MM.1S (cell line): ENCODE results near the gene IFT122.

ENCODE experiments used
- DNase-seq: peaks from one replicate; pipeline ENCODE4 v3.0.0-alpha.2; 2015
- H2AFZ ChIP-seq: fragments of 300-600 bp; sonication (generic); 2 replicates; pipeline ENCODE4 v1.6.0; 2016; ENCODE audit warnings: antibody characterized with exemption, low read length
- H3F3A ChIP-seq: fragments of 300-600 bp; sonication (generic); 2 replicates; pipeline ENCODE4 v1.6.1; 2016; ENCODE audit warnings: mild to moderate bottlenecking, antibody characterized with exemption, low read length, moderate library complexity, mixed read lengths; ENCODE audit not compliant: insufficient read depth
- H3K27ac ChIP-seq: fragments of 300-600 bp; sonication (generic); 2 replicates; pipeline ENCODE4 v1.5.1; 2016; ENCODE audit warnings: mild to moderate bottlenecking, low read length
- H3K27me3 ChIP-seq: fragments of 300-600 bp; sonication (generic); replicated peaks from 2 replicates; pipeline ENCODE4 v1.6.0; 2016; ENCODE audit warnings: low read length; ENCODE audit not compliant: insufficient read depth
- H3K36me3 ChIP-seq: fragments of 300-600 bp; sonication (generic); replicated peaks from 2 replicates; pipeline ENCODE4 v1.6.1; 2016; ENCODE audit warnings: mild to moderate bottlenecking, low read length, mixed read lengths; ENCODE audit not compliant: insufficient read depth
- H3K4me1 ChIP-seq: fragments of 300-600 bp; sonication (generic); 2 replicates; pipeline ENCODE4 v1.6.1; 2016; ENCODE audit warnings: low read length, mixed read lengths
- H3K4me2 ChIP-seq: fragments of 300-600 bp; sonication (generic); 2 replicates; pipeline ENCODE4 v1.6.0; 2016; ENCODE audit warnings: low read depth, low read length
- H3K4me3 ChIP-seq: fragments of 300-600 bp; sonication (generic); 2 replicates; pipeline ENCODE4 v1.5.1; 2016; ENCODE audit warnings: low read length, mixed read lengths
- H3K79me2 ChIP-seq: fragments of 300-600 bp; sonication (generic); 2 replicates; pipeline ENCODE4 v1.6.1; 2016; ENCODE audit warnings: mixed run types, low read length, mixed read lengths
- H3K9ac ChIP-seq: fragments of 300-600 bp; sonication (generic); 2 replicates; pipeline ENCODE4 v1.6.1; 2016; ENCODE audit warnings: low read length, mixed read lengths
- H3K9me2 ChIP-seq: fragments of 300-600 bp; sonication (generic); replicated peaks from 2 replicates; pipeline ENCODE4 v1.6.1; 2016; ENCODE audit warnings: mild to moderate bottlenecking, low read length, mixed read lengths; ENCODE audit not compliant: insufficient read depth
- H3K9me3 ChIP-seq: fragments of 300-600 bp; sonication (generic); replicated peaks from 2 replicates; pipeline ENCODE4 v1.6.1; 2016; ENCODE audit warnings: mild to moderate bottlenecking, low read length, mixed read lengths; ENCODE audit not compliant: insufficient read depth
- H4K20me1 ChIP-seq: fragments of 300-600 bp; sonication (generic); 2 replicates; pipeline ENCODE4 v1.6.1; 2016; ENCODE audit warnings: mild to moderate bottlenecking, low read length, moderate library complexity, mixed read lengths; ENCODE audit not compliant: insufficient read depth
- CTCF ChIP-seq: fragments of 300-600 bp; sonication (generic); IDR thresholded peaks from 2 replicates; pipeline ENCODE4 v1.5.1; 2016; ENCODE audit warnings: antibody characterized with exemption, low read length, mixed read lengths
- EZH2 ChIP-seq: fragments of 300-600 bp; sonication (generic); optimal IDR thresholded peaks from 2 replicates; pipeline ENCODE3; 2017; ENCODE audit warnings: low read depth, mild to moderate bottlenecking, antibody characterized with exemption, low read length, mixed read lengths
- EZH2phosphoT487 ChIP-seq: fragments of 300-600 bp; sonication (generic); IDR thresholded peaks from 2 replicates; pipeline ENCODE4 v1.6.1; 2018; ENCODE audit warnings: antibody characterized with exemption, low read length

Gene IFT122

DNA sequence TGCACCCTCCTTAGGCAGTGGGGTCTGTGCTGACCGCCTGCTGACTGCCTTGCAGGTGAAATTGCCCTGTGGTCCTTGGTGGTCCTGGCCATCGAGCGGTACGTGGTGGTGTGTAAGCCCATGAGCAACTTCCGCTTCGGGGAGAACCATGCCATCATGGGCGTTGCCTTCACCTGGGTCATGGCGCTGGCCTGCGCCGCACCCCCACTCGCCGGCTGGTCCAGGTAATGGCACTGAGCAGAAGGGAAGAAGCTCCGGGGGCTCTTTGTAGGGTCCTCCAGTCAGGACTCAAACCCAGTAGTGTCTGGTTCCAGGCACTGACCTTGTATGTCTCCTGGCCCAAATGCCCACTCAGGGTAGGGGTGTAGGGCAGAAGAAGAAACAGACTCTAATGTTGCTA is 90.8 kb downstream of the IFT122 start:
- Histone ChIP-seq H4K20me1 (no peaks in the 10 kb centered on the region), H3K4me1 (no peaks in the 10 kb centered on the region), H2AFZ (no peak overlapping the region), H3K27ac (no peak overlapping the region), H3K9me3 (no peaks in the 10 kb centered on the region), H3K79me2 (no peaks in the 10 kb centered on the region), H3F3A (no peaks in the 10 kb centered on the region), H3K9ac (no peak overlapping the region), H3K27me3 (no peaks in the 10 kb centered on the region), H3K9me2 (no peaks in the 10 kb centered on the region), H3K4me3 (no peak overlapping the region), H3K36me3 (no peaks in the 10 kb centered on the region), H3K4me2 (no peak overlapping the region)
- no peak for DNase-seq
- TF ChIP-seq CTCF (no peak), EZH2 (no peak), EZH2phosphoT487 (no peak)

- no peaks in the 10 kb centered on the region for H3F3A ChIP-seq
- H3K4me3 ChIP-seq, result no peak overlapping the region
- H3K9ac ChIP-seq, result no peak overlapping the region
- no peaks in the 10 kb centered on the region for H3K27me3 ChIP-seq
- H3K9me3 ChIP-seq, result no peaks in the 10 kb centered on the region
- TF ChIP-seq EZH2phosphoT487 (no peak), CTCF (no peak), EZH2 (no peak)
- no peaks in the 10 kb centered on the region for H4K20me1 ChIP-seq
- no peak overlapping the region for H3K27ac ChIP-seq
- no peaks in the 10 kb centered on the region for H3K79me2 ChIP-seq
- H3K9me2 ChIP-seq, result no peaks in the 10 kb centered on the region
- H3K4me1 ChIP-seq, result peaks cover 6% of the 10 kb centered on the region; the same call in 1 of the 2 replicates
- DNase-seq, result no peak
- no peak overlapping the region for H3K4me2 ChIP-seq
- H2AFZ ChIP-seq, result no peak overlapping the region
- H3K36me3 ChIP-seq, result no peaks in the 10 kb centered on the region
Measured at GRCh38 chr3:129531699-129532098, 91.7 kb downstream of the IFT122 start.

- no peak overlapping the region for H3K27ac ChIP-seq
- H3K36me3 ChIP-seq, result no peaks in the 10 kb centered on the region
- no peak overlapping the region for H3K4me2 ChIP-seq
- TF ChIP-seq EZH2 (no peak), EZH2phosphoT487 (no peak)
- H3K9ac ChIP-seq, result no peak overlapping the region
- H3F3A ChIP-seq, result no peaks in the 10 kb centered on the region
- peaks cover 6% of the 10 kb centered on the region; the same call in 1 of the 2 replicates for H3K4me1 ChIP-seq
- H3K27me3 ChIP-seq, result no peaks in the 10 kb centered on the region
- no peak for DNase-seq
- H2AFZ ChIP-seq, result no peak overlapping the region
- no peaks in the 10 kb centered on the region for H3K9me3 ChIP-seq
- H4K20me1 ChIP-seq, result no peaks in the 10 kb centered on the region
- no peaks in the 10 kb centered on the region for H3K9me2 ChIP-seq
- no peak overlapping the region for H3K4me3 ChIP-seq
- no peaks in the 10 kb centered on the region for H3K79me2 ChIP-seq
Measured at GRCh38 chr3:129532261-129532660, 92.2 kb downstream of the IFT122 start.

DNA sequence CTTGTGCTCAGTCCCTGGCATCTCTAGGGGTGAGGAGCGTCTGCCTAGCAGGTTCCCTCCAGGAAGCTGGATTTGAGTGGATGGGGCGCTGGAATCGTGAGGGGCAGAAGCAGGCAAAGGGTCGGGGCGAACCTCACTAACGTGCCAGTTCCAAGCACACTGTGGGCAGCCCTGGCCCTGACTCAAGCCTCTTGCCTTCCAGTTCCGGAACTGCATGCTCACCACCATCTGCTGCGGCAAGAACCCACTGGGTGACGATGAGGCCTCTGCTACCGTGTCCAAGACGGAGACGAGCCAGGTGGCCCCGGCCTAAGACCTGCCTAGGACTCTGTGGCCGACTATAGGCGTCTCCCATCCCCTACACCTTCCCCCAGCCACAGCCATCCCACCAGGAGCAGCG is 93.4 kb downstream of the IFT122 start:
- H3K4me1 ChIP-seq, result peaks cover 6% of the 10 kb centered on the region; the same call in 1 of the 2 replicates
- no peak for DNase-seq

More for the DNA sequence above, 93.4 kb downstream of the IFT122 start:
- no peak overlapping the region for H3K27ac ChIP-seq
- no peak overlapping the region for H3K4me3 ChIP-seq
- no peaks in the 10 kb centered on the region for H3K9me2 ChIP-seq
- no peaks in the 10 kb centered on the region for H3F3A ChIP-seq
- no peaks in the 10 kb centered on the region for H3K79me2 ChIP-seq
- TF ChIP-seq EZH2phosphoT487, result no peak
- no peak for TF ChIP-seq EZH2
- no peak for TF ChIP-seq CTCF
- H3K9me3 ChIP-seq, result no peaks in the 10 kb centered on the region
- H3K36me3 ChIP-seq, result no peaks in the 10 kb centered on the region
- H4K20me1 ChIP-seq, result no peaks in the 10 kb centered on the region
- no peak overlapping the region for H2AFZ ChIP-seq
- H3K4me2 ChIP-seq, result no peak overlapping the region
- no peak overlapping the region for H3K9ac ChIP-seq
- no peaks in the 10 kb centered on the region for H3K27me3 ChIP-seq
